Measurements from ENCODE around the gene SMARCA2.

GRCh38 chr9:2241836-2242741 is 226.9 kb downstream of the SMARCA2 start:
- TF ChIP-seq CTCF (IDR thresholded peaks at IDR 0.05 in 2 of 3, conservative IDR thresholded peaks at IDR 0.05 in 1 of 3; ENCODE audit: control insufficient read depth in 2 of 3, extremely low read depth in 1 of 3, insufficient read depth in 1 of 3, low read depth in 3 of 3, low read length in 3 of 3) (no peak), LARP7 (IDR thresholded peaks at IDR 0.05) (no peak), EP300 (IDR thresholded peaks at IDR 0.05; ENCODE audit: borderline replicate concordance in 1 of 2, control insufficient read depth in 1 of 2, low read depth in 2 of 2, low read length in 2 of 2) (0 out of 4 replicates have a peak, but pooled peaks of 1 of the 2 experiments have one; percentile 19), IRF5 (IDR thresholded peaks at IDR 0.05; ENCODE audit: borderline replicate concordance) (no peak), POLR2AphosphoS5 (IDR thresholded peaks at IDR 0.05; ENCODE audit: low read length) (no peak), KDM1A (IDR thresholded peaks at IDR 0.05; ENCODE audit: borderline replicate concordance) (no peak), E2F4 (IDR thresholded peaks at IDR 0.05; ENCODE audit: low read depth, low read length) (no peak), YY1 (IDR thresholded peaks at IDR 0.05; ENCODE audit: low read depth, low read length) (peak; percentile 92), USF2 (IDR thresholded peaks at IDR 0.05; ENCODE audit: borderline replicate concordance, low read depth, low read length) (no peak), FOS (IDR thresholded peaks at IDR 0.05; ENCODE audit: borderline replicate concordance, extremely low read depth, insufficient read length) (no peak)

Data from GM12878 (cell line).